ENCODE measurements around the gene EIF4G1.

EIF4G1 gene

DNA sequence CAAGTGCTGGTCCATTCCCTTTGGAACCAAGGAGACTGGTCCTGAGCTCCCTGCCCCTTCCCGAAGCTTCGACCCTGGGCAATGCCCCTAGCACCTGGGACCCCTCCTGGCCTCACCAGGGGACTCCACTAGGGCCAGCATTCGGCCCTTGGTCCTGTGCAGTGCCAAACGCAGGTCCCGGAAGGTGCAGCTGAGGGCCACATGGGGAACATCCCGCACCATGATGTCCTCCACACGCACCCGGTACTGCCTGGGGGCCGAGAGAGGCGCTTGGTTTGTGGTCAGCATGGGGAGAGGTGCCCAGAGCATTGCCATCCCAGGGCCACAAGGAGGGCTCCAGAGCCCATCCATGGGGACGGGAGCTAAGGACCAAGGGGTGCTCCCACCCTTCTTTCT lies 39.1 kb downstream of the EIF4G1 start:
- no peak for DNase-seq

DNA sequence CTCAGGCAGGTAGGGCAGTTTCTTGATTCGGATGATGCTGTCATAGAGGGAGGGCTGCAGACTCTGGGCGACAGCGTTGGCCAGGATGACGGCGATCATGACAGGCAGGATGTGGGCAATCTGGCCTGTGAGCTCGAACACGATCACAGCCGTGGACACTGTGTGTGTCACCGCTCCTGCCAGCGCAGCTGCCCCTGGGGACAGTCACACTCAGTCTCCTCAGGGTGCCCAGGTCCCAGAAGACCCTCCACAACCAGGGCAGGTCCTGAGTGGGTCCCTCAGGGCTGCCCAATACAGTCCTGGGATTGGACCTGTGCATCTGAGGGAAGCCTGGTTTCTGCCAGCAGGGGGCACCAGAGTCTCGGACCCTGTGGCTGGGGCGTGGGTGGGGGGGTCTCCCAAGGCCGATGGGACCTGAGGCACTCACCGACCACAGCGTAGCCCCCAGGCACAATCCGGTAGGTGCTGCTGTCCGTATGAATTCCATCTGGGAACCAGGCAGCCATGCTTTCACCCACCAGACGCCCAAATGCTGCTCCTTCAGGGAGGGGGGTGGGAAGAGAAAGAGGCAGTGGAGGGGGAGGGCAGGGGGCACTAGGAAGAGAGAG lies 39.8 kb downstream of the EIF4G1 start:
- no peak for DNase-seq

DNA sequence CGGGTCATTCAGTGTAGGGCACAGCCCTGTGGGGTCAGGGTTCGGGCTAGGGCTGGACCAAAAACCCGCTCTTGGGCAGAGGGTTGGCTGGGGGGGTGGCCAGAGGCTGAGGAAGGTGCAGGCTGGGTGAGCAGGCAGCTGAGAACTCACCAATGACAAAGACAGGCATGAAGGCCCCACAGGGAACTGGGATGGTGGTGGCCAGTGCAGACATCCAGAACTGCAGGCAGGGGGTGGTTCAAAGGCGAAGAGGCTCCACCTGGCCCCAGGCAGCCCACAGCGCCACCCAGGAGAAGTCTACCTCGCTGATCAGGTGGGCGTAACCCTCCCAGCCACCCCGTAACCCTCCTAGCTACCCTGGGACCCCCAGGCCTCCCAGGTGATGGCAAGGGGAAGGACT lies 40.3 kb downstream of the EIF4G1 start:
- no peak for DNase-seq

DNA sequence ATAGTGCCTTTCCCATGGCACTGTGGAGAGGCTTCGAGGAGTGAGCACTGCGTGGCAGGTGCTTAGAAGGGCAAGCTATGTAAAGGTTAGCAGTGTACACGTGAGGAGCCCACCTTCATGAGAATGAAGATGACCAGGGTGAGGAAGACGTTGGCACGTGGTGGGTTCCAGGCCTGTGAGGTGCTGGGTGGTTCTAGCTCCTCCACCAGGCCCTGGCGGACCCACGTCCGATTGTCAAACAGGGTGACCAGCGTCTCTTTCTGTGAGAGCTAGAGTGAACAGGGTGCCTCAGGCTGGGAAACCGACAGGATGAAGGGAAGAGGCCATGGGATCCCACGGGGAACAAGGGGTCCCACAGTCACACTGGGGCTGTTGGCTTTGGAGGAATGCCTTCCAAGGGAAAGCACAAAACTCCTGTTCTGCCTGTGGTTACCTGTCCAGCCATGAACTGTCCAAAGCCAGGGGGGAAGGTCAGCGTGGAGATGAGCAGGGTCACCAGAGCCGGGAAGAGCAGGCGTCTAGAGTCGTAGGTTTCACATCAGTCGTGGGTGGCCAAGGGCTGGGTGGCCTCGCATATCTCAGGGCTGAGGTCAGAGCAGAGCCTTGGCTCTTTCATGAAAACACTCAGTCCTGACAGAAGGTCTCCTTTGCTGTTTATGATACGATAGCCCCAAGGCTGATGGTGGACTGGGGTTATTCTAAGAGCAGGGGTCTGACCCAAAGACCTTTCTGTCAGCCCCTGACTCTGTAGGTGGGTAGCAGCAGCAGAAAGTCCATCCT lies 41.0 kb downstream of the EIF4G1 start:
- DNase-seq = no peak

DNA sequence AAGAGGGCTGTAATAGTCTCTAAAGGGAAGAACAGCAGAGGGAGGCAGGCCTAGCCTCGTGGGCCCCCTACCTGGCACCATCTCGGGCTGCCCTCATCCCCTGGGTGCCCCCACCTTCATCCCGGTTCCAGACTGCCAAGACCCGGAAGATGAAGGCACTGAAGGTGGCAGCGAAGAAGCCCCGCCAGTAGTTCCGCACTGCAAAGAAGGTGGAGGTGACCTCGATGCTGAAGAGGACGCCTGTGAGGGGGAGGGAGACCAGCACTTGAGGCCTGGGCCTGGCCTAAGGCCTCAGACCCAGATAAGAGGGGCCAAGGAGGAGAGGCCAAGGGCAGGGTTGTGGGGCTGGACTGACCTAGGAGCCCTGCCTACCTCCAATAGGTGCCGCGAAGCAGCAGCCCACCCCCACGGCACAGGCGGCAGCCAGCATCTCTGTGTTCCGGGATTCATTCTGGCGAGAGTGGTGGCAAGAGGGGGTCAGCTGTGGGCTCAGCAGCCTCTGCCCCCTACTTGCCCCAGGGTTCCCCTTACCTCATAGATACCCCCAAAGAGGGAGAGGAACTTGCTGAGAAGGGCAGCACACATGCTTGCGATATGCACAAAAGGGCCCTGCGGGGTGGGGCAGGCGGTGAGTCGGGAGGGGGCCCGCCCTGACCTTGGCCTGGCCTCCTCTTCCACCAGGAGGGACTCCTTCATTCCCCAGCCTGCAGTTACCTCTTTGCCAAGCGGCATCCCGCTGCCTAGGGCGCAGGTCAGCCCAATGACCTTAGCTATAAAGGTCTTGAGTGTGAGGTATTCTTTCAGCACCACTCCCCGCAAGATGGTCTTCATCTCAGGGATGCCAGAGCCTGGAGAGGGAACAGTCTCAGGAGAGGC lies 43.1 kb downstream of the EIF4G1 start:
- DNase-seq = no peak

DNA sequence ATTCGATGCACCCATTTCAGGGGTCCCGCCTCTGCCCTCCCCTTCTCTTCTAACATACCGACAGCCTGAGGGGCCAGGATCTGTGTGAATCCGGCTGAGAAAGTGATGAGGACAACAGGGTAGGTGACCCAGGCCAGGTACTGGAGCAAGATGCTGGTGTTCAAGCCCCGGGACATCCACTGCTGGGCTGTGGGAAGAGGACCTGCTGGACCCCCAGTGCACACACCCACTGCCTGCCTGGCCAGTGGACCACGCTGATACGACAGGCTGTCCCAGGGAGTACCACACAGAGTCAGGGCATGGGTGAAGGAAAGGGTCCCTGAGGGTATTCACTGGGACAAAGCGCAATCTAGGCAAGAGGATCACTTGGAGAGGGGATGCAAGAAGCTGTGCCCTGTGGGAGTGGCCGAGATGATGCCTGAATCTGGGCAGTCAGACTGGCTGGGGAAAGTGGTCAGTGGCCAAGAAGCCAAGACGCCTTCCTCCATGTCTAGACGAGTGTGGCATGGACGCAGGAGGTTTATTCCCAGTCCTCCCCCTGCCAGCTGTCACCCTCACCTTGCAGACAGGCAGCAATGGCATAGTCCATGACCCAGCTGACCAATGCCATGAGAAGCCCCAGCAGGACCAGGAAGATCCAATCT lies 43.8 kb downstream of the EIF4G1 start:
- no peak for DNase-seq

DNA sequence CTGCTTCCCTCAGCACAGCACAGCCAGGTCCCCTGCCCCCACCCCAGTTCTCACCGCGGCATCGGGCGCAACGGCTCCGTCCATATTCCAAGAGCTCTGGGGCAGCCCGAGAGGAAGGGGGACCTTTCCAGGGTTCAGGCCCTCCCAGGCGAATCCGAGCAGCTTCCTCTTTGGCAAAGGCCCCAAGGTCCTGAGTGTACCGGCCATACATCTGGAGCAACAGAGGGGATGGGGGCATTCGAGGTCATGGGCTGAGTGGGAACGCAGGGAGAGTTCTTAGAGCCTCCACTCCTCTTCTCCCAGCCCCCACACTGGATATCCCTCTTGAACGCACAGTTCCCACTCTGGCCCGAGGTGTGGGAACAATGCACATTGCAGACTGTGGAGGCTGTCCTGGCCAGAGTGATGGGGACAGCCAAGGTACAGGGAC lies 44.5 kb downstream of the EIF4G1 start:
- DNase-seq = no peak

DNA sequence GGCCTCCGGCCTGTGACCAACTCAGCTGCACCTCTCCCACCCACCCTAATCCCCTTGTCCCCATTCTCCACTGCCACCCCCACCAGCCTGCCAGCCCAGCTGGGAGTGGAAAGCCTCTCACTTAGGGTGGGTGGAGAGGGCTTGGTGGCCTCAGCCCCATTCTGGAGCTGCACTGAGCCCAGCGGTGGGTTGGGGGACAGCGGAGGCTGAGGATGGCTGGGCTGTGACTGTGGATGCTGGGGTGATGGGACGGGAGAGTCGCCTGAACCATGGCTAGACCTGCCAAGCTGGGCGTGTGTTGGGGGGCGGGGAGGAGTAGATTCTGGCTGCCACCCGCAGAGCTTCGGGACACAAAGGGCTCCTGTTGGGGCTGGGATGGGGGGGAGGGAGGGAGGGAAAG lies 45.2 kb downstream of the EIF4G1 start:
- no peak for DNase-seq

DNA sequence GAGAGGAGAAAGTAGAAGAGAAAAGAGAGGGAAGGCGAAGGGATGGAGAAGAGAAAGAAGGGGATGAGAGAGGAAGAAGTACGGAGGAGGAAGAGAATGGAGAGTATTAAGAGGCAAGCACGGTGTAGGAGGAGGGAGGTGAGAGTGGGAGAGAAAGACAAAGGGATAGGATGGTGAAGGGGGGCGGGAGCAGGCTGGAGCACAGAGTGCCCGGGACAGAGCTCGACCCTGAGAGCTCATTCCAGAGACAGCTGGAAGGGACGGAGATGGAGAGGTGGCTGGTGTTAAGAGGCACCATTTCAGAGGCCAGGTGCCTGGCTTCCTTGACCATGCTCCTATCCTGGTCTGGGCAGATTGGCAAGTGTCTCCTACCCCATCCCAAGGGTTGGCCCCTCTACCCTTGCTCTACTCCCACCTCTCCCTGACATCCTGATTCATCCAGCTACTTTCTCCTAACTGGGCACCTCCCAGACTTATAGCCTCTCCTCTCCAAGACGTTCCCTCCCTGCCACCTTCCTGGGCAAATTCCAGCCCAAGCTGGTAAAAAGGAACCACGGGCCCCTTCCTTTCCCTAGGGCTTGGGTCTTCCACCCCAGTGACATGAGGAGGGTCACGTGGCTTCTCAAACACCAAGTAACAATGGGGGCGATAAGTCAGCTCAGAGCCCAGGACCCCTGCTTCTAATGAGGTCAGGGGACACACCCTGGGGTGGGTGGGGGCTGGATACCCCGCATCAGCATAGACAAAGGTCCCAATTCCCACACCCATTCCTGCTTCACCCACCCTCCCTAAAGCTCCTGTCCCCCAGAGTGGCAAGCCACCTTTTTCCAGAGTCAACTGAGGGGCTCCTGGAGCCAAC lies 45.9 kb downstream of the EIF4G1 start:
- DNase-seq = no peak

DNA sequence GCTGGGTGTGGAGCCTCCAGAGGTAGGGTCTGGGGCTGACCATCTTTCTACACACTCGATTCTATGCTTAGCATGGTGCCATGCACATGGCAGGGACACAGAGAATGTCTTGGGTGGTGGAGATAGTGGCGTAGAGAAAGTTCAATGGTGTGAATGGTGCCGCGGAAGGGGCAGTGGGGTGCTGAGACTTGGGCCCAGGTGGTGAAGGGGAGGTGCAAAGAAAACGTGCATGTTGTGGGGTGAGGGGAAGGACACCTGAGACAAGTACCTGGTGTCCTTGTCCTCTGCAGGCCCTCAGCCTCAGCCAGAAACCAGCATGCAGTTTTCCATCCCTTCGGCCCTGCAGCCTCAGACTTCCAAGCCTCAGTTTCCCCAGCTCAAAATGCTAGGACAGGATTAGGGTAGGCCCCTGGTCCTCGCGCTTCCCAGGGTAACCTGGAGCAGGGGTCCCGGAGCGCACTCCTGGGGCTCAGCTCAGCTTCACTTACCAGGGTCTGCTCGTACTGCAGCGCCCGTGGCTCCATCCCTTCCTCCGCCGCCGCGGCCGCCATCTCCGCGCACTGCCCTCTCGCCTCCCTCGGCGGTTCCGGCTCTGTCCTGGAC lies 46.6 kb downstream of the EIF4G1 start:
- DNase-seq = no peak

DNA sequence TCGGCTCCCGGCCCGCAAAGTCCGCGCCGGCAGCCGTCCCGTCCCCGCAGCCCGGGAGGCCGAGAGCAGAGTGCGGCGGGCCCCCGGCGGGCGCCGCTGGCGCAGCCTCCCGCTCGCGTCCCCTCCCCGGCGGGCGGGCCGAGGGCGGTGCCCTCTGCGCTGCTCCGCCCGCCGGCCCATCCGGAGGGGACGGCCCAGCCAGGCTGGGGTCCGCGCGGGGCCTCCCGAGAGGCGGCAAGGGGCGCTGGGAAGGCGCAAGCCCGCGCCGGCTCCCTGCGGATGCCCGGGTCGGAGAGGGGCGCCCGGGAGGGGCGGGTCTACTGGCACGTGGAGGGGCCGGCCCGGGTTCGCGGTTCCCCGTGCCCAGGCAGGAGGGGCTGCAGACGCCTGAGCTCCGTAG lies 47.1 kb downstream of the EIF4G1 start, which contains the start of the genes CLCN2 and POLR2H:
TSS of gene CLCN2 (minus strand) at position 74 of the 400 bp plus-strand sequence. CDS start 126 bp downstream, outside the sequence.
TSS of gene POLR2H (plus strand) at position 179 of the 400 bp plus-strand sequence. CDS start 1,783 bp downstream, outside the sequence.
- peak; percentile 61 for DNase-seq

DNA sequence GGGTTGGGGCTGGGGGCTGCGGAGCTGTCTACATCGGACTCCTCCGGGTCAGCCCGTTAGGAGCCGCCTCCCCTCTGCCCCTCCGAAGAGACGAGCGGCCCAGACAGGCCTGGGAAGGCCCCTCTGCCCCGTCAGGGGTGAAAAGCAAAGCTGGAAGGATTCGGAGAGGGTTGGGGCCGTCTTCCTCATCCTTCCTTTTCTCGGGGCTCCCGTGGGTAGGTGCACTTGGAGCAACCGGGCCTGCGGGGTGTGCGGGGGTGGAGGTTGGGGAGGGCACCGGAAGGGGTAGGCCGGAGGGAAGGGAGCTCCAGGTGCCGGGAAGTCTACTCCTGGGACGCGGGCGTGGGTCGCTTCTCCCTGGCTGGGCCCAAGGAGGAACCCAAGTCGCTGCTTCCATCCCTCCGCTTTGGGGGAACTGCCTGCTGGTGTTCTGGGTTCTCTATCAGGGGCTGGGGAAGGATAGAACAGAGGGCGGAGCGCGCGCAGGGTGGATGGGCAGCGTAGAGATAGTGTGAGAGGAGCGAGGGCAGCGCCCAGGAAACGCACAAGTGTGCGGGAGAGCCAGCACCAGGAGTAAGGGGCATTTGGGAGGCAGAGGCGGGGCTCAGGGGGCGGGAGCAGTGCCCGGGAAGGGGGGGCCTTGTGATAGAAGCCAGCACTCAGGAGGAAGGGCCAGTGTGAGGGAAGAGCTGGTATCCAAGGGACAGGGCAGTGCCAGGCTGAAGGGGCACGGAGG lies 47.7 kb downstream of the EIF4G1 start:
- peak; percentile 51 for DNase-seq

DNA sequence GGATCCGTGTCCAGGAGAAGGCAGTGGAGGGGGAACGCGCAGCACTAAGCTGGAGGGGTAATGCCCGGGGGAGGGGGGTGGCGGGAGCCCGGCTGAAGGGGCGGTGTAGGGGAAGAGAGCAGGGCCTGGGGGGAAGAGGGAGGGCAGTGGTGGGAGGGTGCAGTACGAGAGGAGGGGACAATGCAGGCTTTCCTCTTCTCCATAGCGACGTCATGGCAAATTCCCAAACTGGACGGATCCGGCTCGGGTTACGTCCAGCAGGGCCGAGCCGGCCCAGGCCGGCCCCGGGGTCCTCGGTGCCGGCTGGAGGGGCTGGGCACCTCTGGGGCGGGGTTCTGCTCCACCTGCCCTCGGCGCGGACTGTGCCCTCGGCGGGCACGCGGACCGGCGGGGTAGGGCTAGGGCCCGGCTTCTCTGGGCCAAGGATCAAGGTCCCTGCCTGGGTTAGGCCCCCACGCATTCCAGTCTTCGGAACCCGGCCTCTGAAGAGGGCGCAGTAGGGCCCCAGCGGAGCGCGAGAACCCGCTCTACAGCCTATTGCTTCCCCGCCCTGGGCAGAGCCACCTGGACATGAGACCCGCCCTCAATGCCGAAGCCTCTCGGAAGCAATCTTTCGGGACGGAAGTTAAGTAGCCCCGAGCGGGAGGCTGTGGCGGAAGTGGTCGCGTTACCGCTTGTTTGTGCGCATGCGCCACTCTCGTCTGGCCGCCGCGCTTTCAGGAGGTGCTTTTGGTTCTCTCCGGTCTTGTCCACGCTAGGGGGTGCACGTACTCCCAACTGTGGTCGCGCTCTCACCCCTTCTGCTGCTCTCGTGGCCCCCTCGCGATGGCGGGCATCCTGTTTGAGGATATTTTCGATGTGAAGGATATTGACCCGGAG lies 48.5 kb downstream of the EIF4G1 start:
- peak; percentile 98 for DNase-seq

DNA sequence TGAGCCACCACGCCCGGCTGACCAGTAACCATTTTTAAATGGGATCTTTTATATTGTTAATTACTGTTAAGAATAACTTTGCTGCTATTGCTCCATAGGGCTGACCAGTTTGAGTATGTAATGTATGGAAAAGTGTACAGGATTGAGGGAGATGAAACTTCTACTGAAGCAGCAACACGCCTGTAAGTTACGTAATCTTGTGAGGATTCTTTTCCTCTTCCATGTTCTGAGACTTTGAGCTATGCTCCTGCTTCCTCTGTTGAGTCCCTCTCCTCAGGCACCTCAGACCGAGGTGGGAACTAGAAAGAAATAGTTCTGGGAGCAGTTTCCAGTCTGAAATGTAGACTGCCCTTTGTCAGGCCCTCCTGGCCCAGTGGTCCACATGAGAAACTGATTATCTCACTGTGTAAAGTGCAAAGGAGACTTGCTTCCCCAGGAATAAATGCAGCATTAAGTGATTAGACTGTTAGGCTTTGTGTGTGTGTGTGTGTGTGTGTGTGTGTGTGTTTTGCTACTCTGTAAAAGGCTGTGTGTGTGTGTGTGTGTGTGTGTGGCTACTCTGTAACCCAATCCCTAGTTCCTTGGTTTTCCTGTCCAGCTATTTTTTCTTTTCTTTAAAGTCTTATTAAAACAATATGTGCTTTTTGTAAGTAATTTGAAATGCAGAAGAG lies 52.3 kb downstream of the EIF4G1 start:
- no peak for DNase-seq

DNA sequence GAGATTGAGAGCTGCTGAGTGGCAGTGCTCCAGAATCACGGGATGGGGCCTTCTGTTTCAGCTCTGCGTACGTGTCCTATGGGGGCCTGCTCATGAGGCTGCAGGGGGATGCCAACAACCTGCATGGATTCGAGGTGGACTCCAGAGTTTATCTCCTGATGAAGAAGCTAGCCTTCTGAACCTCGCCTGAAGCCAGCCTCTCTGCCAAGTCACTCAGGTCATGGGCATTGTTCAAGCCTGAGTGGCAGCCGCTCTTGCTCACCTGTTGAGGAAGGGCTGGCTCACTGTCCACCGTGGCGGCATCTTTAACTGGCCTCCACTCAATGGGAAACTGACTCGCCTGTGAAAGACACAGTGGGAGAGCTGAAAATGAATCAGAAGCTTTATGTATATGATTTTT lies 53.7 kb downstream of the EIF4G1 start:
- no peak for DNase-seq

DNA sequence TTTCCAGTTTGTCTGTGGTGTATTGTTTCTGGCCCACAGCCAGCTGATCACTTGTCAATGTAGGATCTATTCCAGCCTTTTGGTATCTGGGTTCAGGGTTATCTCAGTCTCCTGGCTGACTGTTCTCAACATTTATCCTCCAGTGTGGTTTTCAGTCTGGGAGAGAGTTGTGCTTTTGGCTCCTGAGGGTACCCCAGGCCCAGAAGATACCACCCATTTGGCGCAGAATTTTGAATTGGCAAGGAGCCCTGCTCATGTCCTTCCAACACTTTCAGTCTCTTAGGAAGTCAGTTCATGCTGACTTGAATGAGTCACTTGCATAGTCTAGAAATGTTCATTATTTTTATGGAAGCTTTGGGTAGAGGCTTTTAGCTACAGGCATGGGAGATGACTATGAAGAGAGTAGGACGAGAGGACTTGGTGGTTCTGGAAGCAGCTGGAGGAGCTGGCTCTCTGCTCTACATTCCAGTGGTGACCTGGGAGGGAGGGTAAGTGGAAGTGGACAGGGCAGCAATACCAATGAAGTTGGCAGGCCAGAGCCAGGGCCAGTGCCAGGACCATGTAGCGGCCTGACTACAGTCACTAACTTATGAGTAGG lies 54.3 kb downstream of the EIF4G1 start:
- DNase-seq = no peak

DNA sequence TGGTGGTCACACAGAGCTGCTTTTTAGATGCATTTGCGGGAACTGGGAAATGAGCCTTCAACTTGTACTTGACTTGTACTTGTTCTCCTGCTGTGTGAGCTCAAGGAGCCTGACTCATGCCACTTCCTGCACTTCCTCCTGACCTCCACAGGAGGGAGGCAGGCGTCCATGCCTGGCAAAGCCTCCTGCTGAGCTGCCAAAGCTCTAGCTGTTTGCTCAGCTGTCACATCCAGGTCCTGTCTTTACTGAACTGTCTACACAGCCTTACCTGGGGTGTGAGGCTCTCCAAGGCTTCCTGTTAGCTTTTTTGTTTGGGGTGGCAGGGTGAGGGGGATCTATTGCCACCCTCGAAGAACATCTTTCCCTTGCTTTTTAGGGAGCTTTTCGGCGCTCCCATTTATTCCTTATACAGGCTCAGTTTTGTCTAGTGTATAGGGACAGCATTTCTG lies 57.2 kb downstream of the EIF4G1 start:
- DNase-seq = peak; percentile 75

DNA sequence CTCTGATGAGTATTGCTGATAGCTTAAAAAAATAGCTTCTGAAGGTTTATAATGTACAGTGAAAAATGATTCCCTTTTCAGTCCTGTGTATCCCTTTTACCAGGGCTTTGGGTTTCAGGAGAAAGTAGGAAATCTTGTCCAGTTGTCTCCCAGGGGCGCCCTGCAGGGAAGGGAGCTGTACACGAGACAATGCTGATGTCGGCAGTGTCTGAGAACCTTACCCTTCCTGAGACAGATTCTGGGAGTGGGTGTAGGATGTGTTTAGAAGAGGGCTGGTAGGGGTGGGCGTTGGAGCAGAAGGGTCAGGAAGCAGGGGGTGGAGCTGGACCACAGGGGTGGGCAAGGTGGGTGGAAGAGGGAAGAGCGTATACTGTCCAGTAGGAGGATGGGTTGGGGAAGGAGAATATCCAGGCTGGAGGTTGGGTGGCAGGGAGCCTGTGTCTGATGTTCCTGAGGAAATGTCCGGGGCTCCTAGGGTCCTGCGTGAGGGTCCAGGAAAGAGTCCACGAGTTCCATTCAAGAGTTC lies 58.0 kb downstream of the EIF4G1 start:
- DNase-seq = no peak
